K562 (cell line): Measurements from ENCODE around the gene ETV3. TPM values are rescaled to one million over a fixed set of nuclear protein-coding genes. Genes with fewer than 3 reads are reported as not detected.
A peak's percentile ranks its signal among the peaks of the same experiment; 100 is the strongest.

Experiments used
- ARHGAP35 ChIP-seq: fragments of 450-650 bp; IDR thresholded peaks from 2 replicates; pipeline ENCODE4 v1.6.1; 2018; ENCODE audit not compliant: partially characterized antibody
- CBFA2T2 ChIP-seq: fragments of 450-650 bp; conservative IDR thresholded peaks from 2 replicates; pipeline ENCODE4 v1.6.1; 2017; ENCODE audit warnings: mild to moderate bottlenecking
- CHD2 ChIP-seq: IDR thresholded peaks from 2 replicates; pipeline ENCODE4 v1.6.1; 2011; ENCODE audit warnings: low read depth, low read length
- DLX4 ChIP-seq: fragments of 250-450 bp; sonication (Bioruptor Pico); IDR thresholded peaks from 2 replicates; pipeline ENCODE4 v1.6.1; 2021; ENCODE audit warnings: mild to moderate bottlenecking
- ETS1 ChIP-seq: conservative IDR thresholded peaks from 2 replicates; pipeline ENCODE4 v1.6.1; 2011; ENCODE audit warnings: low read depth, mild to moderate bottlenecking, low read length; ENCODE audit not compliant: control insufficient read depth
- ID3 ChIP-seq, 2 experiments: fragments of 250-450 bp in 1 of 2; fragments of 450-650 bp in 1 of 2; sonication (Bioruptor Pico) in 1 of 2; IDR thresholded peaks; 2 replicates each; pipeline versions ENCODE4 v1.6.1 to v1.8.0; 2016 to 2021; ENCODE audit warnings: mild to moderate bottlenecking in 2 of 2, moderate library complexity in 2 of 2, missing compliant biosample characterization in 1 of 2, missing genetic modification characterization in 1 of 2
- NCOA2 ChIP-seq, 2 experiments: fragments of 450-650 bp; IDR thresholded peaks; 2 replicates each; pipeline ENCODE4 v1.6.1; 2018; ENCODE audit warnings: mild to moderate bottlenecking in 2 of 2, moderate library complexity in 1 of 2; ENCODE audit not compliant: partially characterized antibody in 2 of 2
- NCOA4 ChIP-seq: fragments of 450-650 bp; IDR thresholded peaks from 2 replicates; pipeline ENCODE4 v1.6.1; 2018; ENCODE audit warnings: mild to moderate bottlenecking; ENCODE audit not compliant: partially characterized antibody
- NKRF ChIP-seq: fragments of 450-650 bp; IDR thresholded peaks from 2 replicates; pipeline ENCODE4 v1.6.1; 2016; ENCODE audit warnings: borderline replicate concordance
- NR2F6 ChIP-seq: fragments of 450-650 bp; formaldehyde crosslinking; IDR thresholded peaks from 2 replicates; pipeline ENCODE4 v1.4.0; 2020; ENCODE audit warnings: mild to moderate bottlenecking
- PML ChIP-seq: IDR thresholded peaks from 2 replicates; pipeline ENCODE4 v1.6.1; 2012; ENCODE audit warnings: low read length, inconsistent platforms
- POLR2A ChIP-seq: fragments of 450-650 bp; conservative IDR thresholded peaks from 2 replicates; pipeline ENCODE4 v1.6.1; 2016
- POLR2B ChIP-seq: fragments of 450-650 bp; IDR thresholded peaks from 2 replicates; pipeline ENCODE4 v1.6.1; 2018; ENCODE audit warnings: low read depth; ENCODE audit not compliant: partially characterized antibody
- SMAD1 ChIP-seq: fragments of 150-350 bp; IDR thresholded peaks from 2 replicates; pipeline ENCODE4 v1.6.1; 2014; ENCODE audit warnings: low read length, low read depth; ENCODE audit not compliant: partially characterized antibody
- SREBF1 ChIP-seq: fragments of 150-350 bp; IDR thresholded peaks from 2 replicates; pipeline ENCODE4 v1.6.1; 2014; ENCODE audit warnings: antibody characterized with exemption, low read depth, low read length, borderline replicate concordance
- TSC22D4 ChIP-seq: fragments of 450-650 bp; IDR thresholded peaks from 2 replicates; pipeline ENCODE4 v1.6.1; 2016; ENCODE audit warnings: missing genetic modification characterization, missing biosample characterization, control low read depth
- ZEB2 ChIP-seq: fragments of 450-650 bp; IDR thresholded peaks from 2 replicates; pipeline ENCODE4 v1.6.1; 2016
- ZNF134 ChIP-seq: fragments of 250-450 bp; sonication (Bioruptor Pico); conservative IDR thresholded peaks from 2 replicates; pipeline ENCODE4 v1.4.0; 2020
- ZNF212 ChIP-seq: fragments of 450-650 bp; formaldehyde crosslinking; IDR thresholded peaks from 2 replicates; pipeline ENCODE4 v1.4.0; 2020; ENCODE audit warnings: mild to moderate bottlenecking
- ZNF274 ChIP-seq: IDR thresholded peaks from 2 replicates; pipeline ENCODE4 v1.6.1; 2011; ENCODE audit warnings: low read depth, mild to moderate bottlenecking, low read length, moderate library complexity, borderline replicate concordance
- ZNF41 ChIP-seq: fragments of 250-450 bp; sonication (Bioruptor Pico); conservative IDR thresholded peaks from 2 replicates; pipeline ENCODE4 v1.4.0; 2020; ENCODE audit warnings: mild to moderate bottlenecking
- ZNF764 ChIP-seq: fragments of 250-450 bp; sonication (Bioruptor Pico); IDR thresholded peaks from 2 replicates; pipeline ENCODE4 v1.4.0; 2020; ENCODE audit warnings: low read depth, mild to moderate bottlenecking, moderate library complexity
- polyA plus RNA-seq, 8 experiments: library from polyadenylated mRNA; depleted of rRNA in 4 of 8; stranded (reverse) in 5 of 8; unstranded in 3 of 8; fragments of >200 nt; fragmentation: Nextera tagmentation in 2 of 8; fragmentation: Illumina TruSeq in 1 of 8; extraction: Ambion mirVana in 2 of 8; extraction: Trizol in 1 of 8; gene quantifications; 2 replicates each; pipeline versions ENCODE4 v1.2.1 to v1.2.3, GENCODE V29; 2011 to 2014; ENCODE audit warnings: inconsistent platforms in 1 of 8, missing spikeins in 1 of 8
- total RNA-seq, 7 experiments: library from RNA; depleted of rRNA in 6 of 7; stranded (reverse); fragments of >200 nt in 6 of 7; fragmentation: Illumina TruSeq in 2 of 7; extraction: Trizol in 2 of 7; gene quantifications; 2 replicates each; pipeline versions ENCODE4 v1.2.1 to v1.2.3, GENCODE V29; 2011 to 2021; ENCODE audit warnings: low replicate concordance in 1 of 7
- TF ChIP-seq, protein P1 (sequence below): IDR thresholded peaks from 2 replicates; pipeline ENCODE4 v1.6.1; 2011; ENCODE audit warnings: borderline replicate concordance, low read depth, mild to moderate bottlenecking, moderate library complexity, low read length; ENCODE audit not compliant: insufficient read depth, poor library complexity, severe bottlenecking

The ETV3 gene
- total and polyA plus RNA-seq, 9 of the 15 experiments (the other 6 are each of a cell fraction or from before 2014, with no cell fraction given): 3.1 to 16.0 (median 9.0) TPM

DNA sequence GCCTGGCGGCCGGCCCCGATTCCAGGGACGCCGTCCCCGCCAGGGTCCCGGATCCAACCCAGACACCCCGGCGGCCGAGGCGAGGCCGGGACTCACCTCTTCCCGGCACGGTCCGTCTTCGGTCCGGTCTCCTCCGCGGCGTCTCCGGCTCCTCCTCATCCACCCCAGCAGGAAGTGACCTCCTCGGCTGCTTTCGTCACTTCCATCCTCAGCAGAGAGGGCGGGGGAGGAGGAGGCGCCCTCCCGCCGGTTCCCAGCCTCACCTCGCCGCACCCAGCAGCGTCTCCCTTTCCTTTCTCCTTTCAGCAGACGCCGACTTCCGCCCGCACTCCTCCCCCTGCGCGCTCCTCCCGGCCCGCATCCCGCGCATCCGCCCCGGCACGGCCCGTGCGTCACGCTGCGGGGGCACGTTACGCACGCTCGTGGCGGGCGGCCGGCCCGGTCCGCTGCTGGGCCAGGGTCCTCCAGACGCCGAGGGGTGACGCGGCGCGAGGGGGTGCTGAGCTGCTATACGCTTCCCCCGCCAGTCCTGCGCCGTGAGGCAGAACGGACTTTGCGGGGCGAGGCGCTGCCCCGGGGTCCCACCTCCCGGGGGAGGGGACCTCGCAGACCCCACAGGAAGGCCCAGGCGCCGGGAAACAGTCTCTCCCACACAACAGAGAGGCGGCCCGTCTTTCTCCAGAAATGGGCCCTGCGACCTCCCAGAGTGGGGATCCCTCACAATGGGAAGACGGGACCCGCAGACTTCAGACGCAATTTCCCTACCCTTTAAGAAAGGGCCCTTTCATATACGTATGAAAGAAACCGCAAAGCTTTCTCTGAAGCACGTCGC is at the start of gene ETV3 (continued):
- TF ChIP-seq ETS1 (peak; percentile 51), SMAD1 (no peak), NCOA4 (no peak), ZNF212 (CRISPR knock-in tag) (no peak), ARHGAP35 (no peak), ZNF41 (no peak), POLR2B (peak; percentile 66), ZNF274 (no peak), CHD2 (no peak), CBFA2T2 (no peak), NR2F6 (no peak), NKRF (no peak), ID3 (CRISPR knock-in tag; IDR thresholded peaks at IDR 0.05) (no peak), ID3 (tag; IDR thresholded peaks at IDR 0.05) (peak; percentile 87), POLR2A (peak; percentile 86), PML (peak; percentile 53; the same call in 1 of the 2 replicates), ZNF134 (CRISPR knock-in tag) (no peak), ZNF764 (CRISPR knock-in tag) (no peak), ZEB2 (no peak), TSC22D4 (no peak), SREBF1 (no peak), NCOA2 (IDR thresholded peaks at IDR 0.05; ENCODE audit: partially characterized antibody in 2 of 2) (no peak), DLX4 (CRISPR knock-in tag) (no peak)
- TF ChIP-seq, protein P1, sequence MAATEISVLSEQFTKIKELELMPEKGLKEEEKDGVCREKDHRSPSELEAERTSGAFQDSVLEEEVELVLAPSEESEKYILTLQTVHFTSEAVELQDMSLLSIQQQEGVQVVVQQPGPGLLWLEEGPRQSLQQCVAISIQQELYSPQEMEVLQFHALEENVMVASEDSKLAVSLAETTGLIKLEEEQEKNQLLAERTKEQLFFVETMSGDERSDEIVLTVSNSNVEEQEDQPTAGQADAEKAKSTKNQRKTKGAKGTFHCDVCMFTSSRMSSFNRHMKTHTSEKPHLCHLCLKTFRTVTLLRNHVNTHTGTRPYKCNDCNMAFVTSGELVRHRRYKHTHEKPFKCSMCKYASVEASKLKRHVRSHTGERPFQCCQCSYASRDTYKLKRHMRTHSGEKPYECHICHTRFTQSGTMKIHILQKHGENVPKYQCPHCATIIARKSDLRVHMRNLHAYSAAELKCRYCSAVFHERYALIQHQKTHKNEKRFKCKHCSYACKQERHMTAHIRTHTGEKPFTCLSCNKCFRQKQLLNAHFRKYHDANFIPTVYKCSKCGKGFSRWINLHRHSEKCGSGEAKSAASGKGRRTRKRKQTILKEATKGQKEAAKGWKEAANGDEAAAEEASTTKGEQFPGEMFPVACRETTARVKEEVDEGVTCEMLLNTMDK: no peak
